Measurements from ENCODE around the gene MFF. TPM values are rescaled to one million over a fixed set of nuclear protein-coding genes. Genes with fewer than 3 reads are reported as not detected.

The MFF gene
- total and polyA plus RNA-seq, 2 of the 4 experiments (the other 2 are of a cell fraction) = 70.1 to 86.4 TPM

GRCh38 chr2:227341553-227341952 lies 16.5 kb downstream of the MFF start:
- no TSS peak for BruUV-seq (replicated peaks)
- no peak overlapping the region for H3K23ac ChIP-seq (ENCODE audit: low read depth, low read length)
- H3K14ac ChIP-seq (replicated peaks; ENCODE audit: low read depth, low read length) = no peak overlapping the region
- peaks cover 4% of the 10 kb centered on the region for H3K4me1 ChIP-seq (ENCODE audit: control insufficient read depth, insufficient read depth, low read length)
- no peak for TF ChIP-seq BHLHE40 (IDR thresholded peaks at IDR 0.05; ENCODE audit: low read depth, low read length)
- TF ChIP-seq MXI1 (IDR thresholded peaks at IDR 0.05; ENCODE audit: borderline replicate concordance, low read depth, low read length) = no peak
- no peak for TF ChIP-seq CHD1 (IDR thresholded peaks at IDR 0.05; ENCODE audit: low read depth, low read length)
- no peak for TF ChIP-seq ELK1 (IDR thresholded peaks at IDR 0.05; ENCODE audit: borderline replicate concordance, low read depth, low read length)
- TF ChIP-seq RFX5 (IDR thresholded peaks at IDR 0.05; ENCODE audit: low read depth, low read length) = no peak
- TF ChIP-seq POLR2A (IDR thresholded peaks at IDR 0.05; ENCODE audit: low read depth, low read length) = no peak
- TF ChIP-seq RAD21 (IDR thresholded peaks at IDR 0.05; ENCODE audit: low read length) = no peak
- no peak for TF ChIP-seq CTCF (conservative IDR thresholded peaks at IDR 0.05; ENCODE audit: low read depth, low read length)
- TF ChIP-seq USF2 (IDR thresholded peaks at IDR 0.05; ENCODE audit: low read depth, low read length) = no peak
- no peak for TF ChIP-seq CEBPB (IDR thresholded peaks at IDR 0.05; ENCODE audit: low read depth, low read length)
- no peak for TF ChIP-seq MAFK (IDR thresholded peaks at IDR 0.05; ENCODE audit: low read depth, low read length)
- no peak for TF ChIP-seq MAZ (IDR thresholded peaks at IDR 0.05; ENCODE audit: borderline replicate concordance, low read depth, low read length)
- TF ChIP-seq RCOR1 (IDR thresholded peaks at IDR 0.05; ENCODE audit: insufficient replicate concordance, low read length) = no peak
- no peak for TF ChIP-seq NFE2L2 (IDR thresholded peaks at IDR 0.05; ENCODE audit: low read depth, low read length)
- no peak for TF ChIP-seq FOS (IDR thresholded peaks at IDR 0.05; ENCODE audit: low read depth, low read length)
- TF ChIP-seq SMC3 (IDR thresholded peaks at IDR 0.05; ENCODE audit: low read depth, low read length) = no peak
- no peaks in the 10 kb centered on the region for H4K20me1 ChIP-seq (ENCODE audit: insufficient read depth, low read length)
- peaks cover 3% of the 10 kb centered on the region for H3K9me1 ChIP-seq (ENCODE audit: insufficient read depth, low read length)
- H2BK120ac ChIP-seq (ENCODE audit: low read depth, low read length) = no peak overlapping the region
- POLR2A ChIA-PET (ENCODE audit: unreplicated experiment) = no interaction called here
- H3K9ac ChIP-seq (ENCODE audit: low read depth, low read length) = no peak overlapping the region
- ATAC-seq (ENCODE audit: low read depth) (no peak), DNase-seq (no peak)
- H3K9me3 ChIP-seq (ENCODE audit: control insufficient read depth, insufficient read depth, low read length) = no peaks in the 10 kb centered on the region
- dilution Hi-C loops (cut with HindIII; ENCODE audit: low sequenced_read_pairs, unreplicated experiment) = no loop called here
- H2BK15ac ChIP-seq (ENCODE audit: low read depth, low read length) = no peak overlapping the region
- no peak overlapping the region for H2BK5ac ChIP-seq (ENCODE audit: low read depth, low read length, poor library complexity, severe bottlenecking)
- H3K4me3 ChIP-seq (ENCODE audit: insufficient read depth, low read depth, low read length) = no peak overlapping the region
- H2AK5ac ChIP-seq (ENCODE audit: low read depth, low read length) = no peak overlapping the region
- no peak overlapping the region for H2AK9ac ChIP-seq (replicated peaks; ENCODE audit: low read depth, low read length, poor library complexity)
- intact Hi-C loops (cut with micrococcal nuclease) = no loop called here
- H3K4ac ChIP-seq (ENCODE audit: low read depth, low read length) = no peak overlapping the region
- H2AFZ ChIP-seq (replicated peaks; ENCODE audit: low read length, poor library complexity) = no peak overlapping the region
- H4K91ac ChIP-seq (ENCODE audit: insufficient read depth, low read depth, low read length) = no peak overlapping the region
- H2BK20ac ChIP-seq (ENCODE audit: low read depth, low read length) = no peak overlapping the region
- no peak overlapping the region for H3K4me2 ChIP-seq (ENCODE audit: low read depth, low read length)
- no peak overlapping the region for H3K56ac ChIP-seq (ENCODE audit: extremely low read depth, insufficient read depth, low read length)
- peaks cover 11% of the 10 kb centered on the region; the same call in 1 of the 2 replicates for H3K36me3 ChIP-seq (ENCODE audit: control insufficient read depth, insufficient read depth, low read length)
- no peaks in the 10 kb centered on the region for H3K27me3 ChIP-seq (ENCODE audit: control insufficient read depth, insufficient read depth, low read length)
- in situ Hi-C loops (cut with MboI; ENCODE audit: low sequenced_read_pairs) = no loop called here
- CTCF ChIA-PET = no interaction called here
- no peak overlapping the region for H4K5ac ChIP-seq (ENCODE audit: low read depth, low read length)
- no CpG with 5 or more reads among the region's 2 CpGs for WGBS, 2 experiments (ENCODE audit: extremely low coverage in 2 of 2, insufficient read length in 1 of 2)
- no peak overlapping the region for H3K27ac ChIP-seq (ENCODE audit: insufficient read depth, low read length)
- no peak overlapping the region for H4K8ac ChIP-seq (ENCODE audit: low read depth in 2 of 2, low read length in 2 of 2)
- no peak overlapping the region for H3K18ac ChIP-seq (ENCODE audit: low read depth, low read length)
- peaks cover 10 to 11% of the 10 kb centered on the region in 2 experiments; a peak in 3 of 4 replicates for H3K79me1 ChIP-seq (ENCODE audit: low read depth in 1 of 2, low read length in 2 of 2)
